Lung (tissue), 16 donors: ENCODE data around the gene HTRA3. TPM values are rescaled to one million over a fixed set of nuclear protein-coding genes. Genes with fewer than 3 reads are reported as not detected.
A peak's percentile ranks its signal among the peaks of the same experiment; 100 is the strongest.

Source experiments
- ATAC-seq: fragments of 200-7000 bp; cut with Tn5 transposase; one replicate; pipeline ENCODE4 v1.9.1; 2020; ENCODE audit warnings: moderate number of reproducible peaks; ENCODE audit not compliant: insufficient read depth, low FRiP score
- DNase-seq, 3 donors: peaks; one replicate each; pipeline ENCODE4 v3.0.0-alpha.2; 2013 to 2017
- H3K27ac ChIP-seq, 2 donors: one replicate each; pipeline ENCODE4 v1.5.1; 2013; ENCODE audit warnings: mild to moderate bottlenecking in 2 of 2, moderate library complexity in 2 of 2, control low read depth in 1 of 2, inconsistent platforms in 1 of 2, low read depth in 1 of 2, low read length in 1 of 2
- H3K27me3 ChIP-seq, 3 donors: one replicate each; pipeline ENCODE4 v1.5.1; 2013; ENCODE audit warnings: low read length in 2 of 3; ENCODE audit not compliant: control insufficient read depth in 3 of 3, insufficient read depth in 3 of 3
- H3K36me3 ChIP-seq, 4 donors: one replicate each; pipeline ENCODE4 v1.5.1; 2013; ENCODE audit warnings: low read length in 4 of 4, mild to moderate bottlenecking in 1 of 4, moderate library complexity in 1 of 4; ENCODE audit not compliant: control insufficient read depth in 4 of 4, insufficient read depth in 4 of 4
- H3K4me1 ChIP-seq, 5 donors: one replicate each; pipeline ENCODE4 v1.5.1; 2013; ENCODE audit warnings: low read length in 5 of 5, mild to moderate bottlenecking in 2 of 5, moderate library complexity in 1 of 5; ENCODE audit not compliant: control insufficient read depth in 5 of 5, insufficient read depth in 5 of 5
- H3K4me3 ChIP-seq: one replicate; pipeline ENCODE4 v1.5.1; 2013; ENCODE audit warnings: mild to moderate bottlenecking, control low read depth, moderate library complexity
- H3K9ac ChIP-seq, 2 donors: one replicate each; pipeline ENCODE4 v1.5.1; 2013; ENCODE audit warnings: low read length in 2 of 2, control low read depth in 1 of 2; ENCODE audit not compliant: insufficient read depth in 1 of 2
- H3K9me3 ChIP-seq, 4 donors: one replicate each; pipeline ENCODE4 v1.5.1; 2013; ENCODE audit warnings: low read length in 3 of 4, mild to moderate bottlenecking in 1 of 4, moderate library complexity in 1 of 4; ENCODE audit not compliant: control insufficient read depth in 4 of 4, insufficient read depth in 3 of 4
- WGBS, 2 donors: extraction: QIAGEN DNeasy Blood & Tissue Kit; methylation state at CpG; one replicate each; pipeline ENCODE4 v1.1.7; 2013; 5-methylcytosine and 5-hydroxymethylcytosine counted together
- long read RNA-seq, 5 donors: transcript quantifications; one replicate each; lab custom pipeline, GENCODE V29; 2026
- polyA plus RNA-seq, 2 donors: library from polyadenylated mRNA; stranded (reverse); fragments of 200-250 nt; gene quantifications; one replicate each; pipeline ENCODE4 v1.2.1, GENCODE V29; 2013
- total RNA-seq, 2 donors: library from RNA; depleted of rRNA in 1 of 2; stranded (reverse); fragments of >200 nt in 1 of 2; gene quantifications; one replicate each; pipeline ENCODE4 v1.2.1, GENCODE V29; 2014 to 2021
- TF ChIP-seq, protein P1 (sequence below): IDR thresholded peaks from 2 replicates; pipeline ENCODE4 v1.5.1; 2012; ENCODE audit warnings: mild to moderate bottlenecking; ENCODE audit errors: control extremely low read depth, extremely low read depth
- donor health status: control.
- donor health status: control.
- donor health status: Bipolar disorder and iron deficiency.
- donor health status: healthy.
- donor health status: DM: yes; HTN: yes; CAD: no.

Gene HTRA3
- total RNA-seq, result 10 to 100 TPM; 16.9 to 18.6 TPM
- polyA plus RNA-seq, result 10 to 100 TPM in 1 of 2 donors, 1 to 10 TPM in 1; 9.5 to 23.5 TPM
- long read RNA-seq, donor 1, partial matches to known transcripts, result 0 of 1 reads
- long read RNA-seq, donor 1, other reads (novel, unspliced or antisense), result 0 of 1 reads
- long read RNA-seq, donor 2, result 0 reads
- long read RNA-seq, donor 3, result 0 reads
- long read RNA-seq, donor 4, partial matches to known transcripts, result 0 of 1 reads
- long read RNA-seq, donor 4, other reads (novel, unspliced or antisense), result 0 of 1 reads
- long read RNA-seq, donor 5, partial matches to known transcripts, result 0 of 4 reads
- long read RNA-seq, donor 5, other reads (novel, unspliced or antisense), result 0 of 4 reads

DNA sequence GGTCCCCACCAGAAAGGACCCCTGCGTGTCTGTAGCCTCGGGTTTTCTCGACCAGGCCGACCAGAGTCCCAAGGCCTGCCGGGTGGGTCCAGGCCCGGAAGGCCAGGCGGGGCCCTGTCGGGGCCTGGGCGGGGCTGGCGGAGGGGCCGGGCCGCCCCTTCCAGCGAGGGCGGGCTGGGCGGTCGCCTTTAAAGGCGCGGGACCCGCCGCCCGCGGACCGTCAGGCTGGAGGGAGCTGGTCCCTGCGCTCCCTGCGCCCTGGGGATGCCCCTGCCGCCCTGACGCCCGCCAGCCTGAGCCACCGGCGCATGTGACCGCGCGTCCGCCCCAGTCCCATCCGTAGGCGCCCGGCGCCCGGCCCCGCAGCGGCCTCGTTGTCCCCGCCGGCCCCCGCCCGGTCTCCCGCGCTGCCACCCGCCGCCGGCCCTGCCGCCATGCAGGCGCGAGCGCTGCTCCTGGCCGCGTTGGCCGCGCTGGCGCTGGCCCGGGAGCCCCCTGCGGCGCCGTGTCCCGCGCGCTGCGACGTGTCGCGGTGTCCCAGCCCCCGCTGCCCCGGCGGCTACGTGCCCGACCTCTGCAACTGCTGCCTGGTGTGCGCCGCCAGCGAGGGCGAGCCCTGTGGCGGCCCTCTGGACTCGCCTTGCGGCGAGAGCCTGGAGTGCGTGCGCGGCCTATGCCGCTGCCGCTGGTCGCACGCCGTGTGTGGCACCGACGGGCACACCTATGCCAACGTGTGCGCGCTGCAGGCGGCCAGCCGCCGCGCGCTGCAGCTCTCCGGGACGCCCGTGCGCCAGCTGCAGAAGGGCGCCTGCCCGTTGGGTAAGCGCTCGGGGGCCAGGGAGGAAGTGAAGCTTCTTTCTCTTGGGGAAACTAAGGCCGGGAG is at the start of gene HTRA3:
Gene HTRA3, plus strand, starts transcription at position 220 of the 883 bp plus-strand sequence. Its CDS starts 215 bp downstream, at position 435.
- H3K4me1 ChIP-seq, result peaks cover 0 to 45% (median 10%) of the 10 kb centered on the region in 5 donors
- H3K27me3 ChIP-seq, result peaks cover 0 to 7% (median 0%) of the 10 kb centered on the region in 3 donors
- no peaks in the 10 kb centered on the region for H3K36me3 ChIP-seq
- 1 to 2% methylated on average over 100 to 111 of the region's 111 CpGs for WGBS, 2 donors
- DNase-seq, result peak; percentile 75 to 87 (median 79)
- H3K9me3 ChIP-seq, result no peaks in the 10 kb centered on the region
- H3K27ac ChIP-seq, result peak within 1 kb of the TSS in 1 of 2 donors; percentile 45
- ATAC-seq, result no peak
- TF ChIP-seq, protein P1, sequence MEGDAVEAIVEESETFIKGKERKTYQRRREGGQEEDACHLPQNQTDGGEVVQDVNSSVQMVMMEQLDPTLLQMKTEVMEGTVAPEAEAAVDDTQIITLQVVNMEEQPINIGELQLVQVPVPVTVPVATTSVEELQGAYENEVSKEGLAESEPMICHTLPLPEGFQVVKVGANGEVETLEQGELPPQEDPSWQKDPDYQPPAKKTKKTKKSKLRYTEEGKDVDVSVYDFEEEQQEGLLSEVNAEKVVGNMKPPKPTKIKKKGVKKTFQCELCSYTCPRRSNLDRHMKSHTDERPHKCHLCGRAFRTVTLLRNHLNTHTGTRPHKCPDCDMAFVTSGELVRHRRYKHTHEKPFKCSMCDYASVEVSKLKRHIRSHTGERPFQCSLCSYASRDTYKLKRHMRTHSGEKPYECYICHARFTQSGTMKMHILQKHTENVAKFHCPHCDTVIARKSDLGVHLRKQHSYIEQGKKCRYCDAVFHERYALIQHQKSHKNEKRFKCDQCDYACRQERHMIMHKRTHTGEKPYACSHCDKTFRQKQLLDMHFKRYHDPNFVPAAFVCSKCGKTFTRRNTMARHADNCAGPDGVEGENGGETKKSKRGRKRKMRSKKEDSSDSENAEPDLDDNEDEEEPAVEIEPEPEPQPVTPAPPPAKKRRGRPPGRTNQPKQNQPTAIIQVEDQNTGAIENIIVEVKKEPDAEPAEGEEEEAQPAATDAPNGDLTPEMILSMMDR, result no peak
- no peak within 1 kb of the TSS for H3K9ac ChIP-seq
- H3K4me3 ChIP-seq, result peak within 1 kb of the TSS; percentile 22

GRCh38 chr4:8220661-8221450 is 48.7 kb upstream of the HTRA3 start:
- H3K9ac ChIP-seq, result no peak overlapping the region
- DNase-seq (no peak), ATAC-seq (no peak)
- WGBS, 2 donors, result 79 to 85% methylated on average over 7 of the region's 7 CpGs
- TF ChIP-seq, protein P1, result no peak
- H3K27ac ChIP-seq, result peak overlapping the region in 1 of 2 donors; percentile 49
- no peaks in the 10 kb centered on the region for H3K27me3 ChIP-seq
- no peak overlapping the region for H3K4me3 ChIP-seq
- peaks cover 0 to 4% (median 0%) of the 10 kb centered on the region in 5 donors for H3K4me1 ChIP-seq
- H3K9me3 ChIP-seq, result peaks cover 0 to 4% (median under 1%) of the 10 kb centered on the region in 4 donors
- peaks cover 0 to 59% (median 6%) of the 10 kb centered on the region in 4 donors for H3K36me3 ChIP-seq

DNA sequence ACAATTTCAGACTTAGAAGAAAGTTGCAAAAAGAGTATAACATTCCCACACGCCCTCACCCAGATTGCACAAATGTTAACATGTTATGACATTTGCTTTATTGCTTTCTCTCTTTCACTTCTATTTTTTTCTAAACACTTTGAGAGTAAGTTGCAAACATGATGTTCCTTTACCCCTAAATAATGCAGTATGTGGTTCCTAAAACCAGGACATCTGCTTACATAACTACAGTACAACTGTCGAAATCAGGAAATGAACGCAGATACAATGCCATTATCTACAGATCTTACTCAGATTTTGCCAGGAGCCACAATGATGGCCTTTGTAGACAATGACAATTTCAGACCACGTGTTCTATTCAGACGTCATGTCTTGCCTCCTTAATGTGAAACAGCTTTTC is 48.1 kb upstream of the HTRA3 start:
- no peak overlapping the region for H3K9ac ChIP-seq
- TF ChIP-seq, protein P1, result no peak
- peaks cover 0 to 4% (median under 1%) of the 10 kb centered on the region in 4 donors for H3K9me3 ChIP-seq
- no peak overlapping the region for H3K27ac ChIP-seq
- H3K27me3 ChIP-seq, result no peaks in the 10 kb centered on the region
- H3K4me3 ChIP-seq, result no peak overlapping the region
- WGBS, 2 donors, result 22 to 42% methylated on average over 5 of the region's 5 CpGs
- H3K36me3 ChIP-seq, result peaks cover 0 to 57% (median 6%) of the 10 kb centered on the region in 4 donors
- H3K4me1 ChIP-seq, result peaks cover 0 to 9% (median 0%) of the 10 kb centered on the region in 5 donors
- DNase-seq, result peak in 2 of 3 donors; percentile 12 to 26
- ATAC-seq, result peak; percentile 34
